H9 (cell line): Measurements from ENCODE around the gene RBL2. TPM values are rescaled to one million over a fixed set of nuclear protein-coding genes. Genes with fewer than 3 reads are reported as not detected.

ENCODE experiments used
- DNase-seq: peaks from one replicate; pipeline ENCODE4 v3.0.0-alpha.2; 2017
- H2AFZ ChIP-seq: one replicate; pipeline ENCODE4 v1.6.1; 2013; ENCODE audit warnings: mild to moderate bottlenecking, low read length, control low read depth, moderate library complexity
- H2AK5ac ChIP-seq: 2 replicates; pipeline ENCODE4 v1.6.1; 2013; ENCODE audit warnings: low read length, control low read depth, mixed read lengths; ENCODE audit not compliant: insufficient read length
- H2BK120ac ChIP-seq: one replicate; pipeline ENCODE4 v1.6.1; 2013; ENCODE audit warnings: low read depth, mild to moderate bottlenecking, low read length, control low read depth, inconsistent platforms; ENCODE audit not compliant: poor library complexity, severe bottlenecking
- H2BK12ac ChIP-seq: 2 replicates; pipeline ENCODE4 v1.6.1; 2013; ENCODE audit warnings: low read length, control low read depth, mixed read lengths, low read depth; ENCODE audit not compliant: insufficient read length
- H2BK15ac ChIP-seq: 2 replicates; pipeline ENCODE4 v1.6.1; 2013; ENCODE audit warnings: low read depth, low read length, control low read depth
- H2BK20ac ChIP-seq: one replicate; pipeline ENCODE4 v1.6.1; 2013; ENCODE audit warnings: low read depth, mild to moderate bottlenecking, low read length, control low read depth, inconsistent platforms; ENCODE audit not compliant: poor library complexity, severe bottlenecking
- H2BK5ac ChIP-seq: 2 replicates; pipeline ENCODE4 v1.6.1; 2013; ENCODE audit warnings: low read length, control low read depth, mixed read lengths; ENCODE audit not compliant: insufficient read length
- H3K14ac ChIP-seq: 2 replicates; pipeline ENCODE4 v1.6.1; 2013; ENCODE audit warnings: low read length, control low read depth; ENCODE audit not compliant: insufficient read depth
- H3K18ac ChIP-seq: 2 replicates; pipeline ENCODE4 v1.6.1; 2013; ENCODE audit warnings: low read depth, mild to moderate bottlenecking, mixed read lengths, low read length, control low read depth; ENCODE audit not compliant: insufficient read length
- H3K23ac ChIP-seq: 2 replicates; pipeline ENCODE4 v1.6.1; 2013; ENCODE audit warnings: low read length, control low read depth, mixed read lengths, low read depth; ENCODE audit not compliant: insufficient read length
- H3K23me2 ChIP-seq: 2 replicates; pipeline ENCODE4 v1.6.1; 2013; ENCODE audit warnings: low read depth, mild to moderate bottlenecking, mixed read lengths, low read length, control low read depth; ENCODE audit not compliant: insufficient read length, poor library complexity, severe bottlenecking
- H3K27ac ChIP-seq: 2 replicates; pipeline ENCODE4 v1.5.1; 2013; ENCODE audit warnings: low read length, control low read depth, mixed read lengths, low read depth; ENCODE audit not compliant: insufficient read length
- H3K27me3 ChIP-seq: 2 replicates; pipeline ENCODE4 v1.6.1; 2013; ENCODE audit warnings: low read length, control low read depth, inconsistent platforms; ENCODE audit not compliant: insufficient read depth
- H3K4ac ChIP-seq: 2 replicates; pipeline ENCODE4 v1.6.1; 2013; ENCODE audit warnings: low read depth, mild to moderate bottlenecking, control low read depth, inconsistent platforms, low read length, moderate library complexity
- H3K4me1 ChIP-seq: 2 replicates; pipeline ENCODE4 v1.6.1; 2013; ENCODE audit warnings: low read length, control low read depth, inconsistent platforms; ENCODE audit not compliant: insufficient read depth
- H3K4me2 ChIP-seq: 2 replicates; pipeline ENCODE4 v1.6.1; 2013; ENCODE audit warnings: low read length, control low read depth, mixed read lengths; ENCODE audit not compliant: insufficient read length, insufficient read depth
- H3K56ac ChIP-seq: 2 replicates; pipeline ENCODE4 v1.6.1; 2013; ENCODE audit warnings: low read depth, mild to moderate bottlenecking, mixed read lengths, low read length, control low read depth; ENCODE audit not compliant: insufficient read length
- H3K79me1 ChIP-seq: 2 replicates; pipeline ENCODE4 v1.6.1; 2013; ENCODE audit warnings: low read depth, mild to moderate bottlenecking, moderate library complexity, low read length, control low read depth, inconsistent platforms; ENCODE audit not compliant: insufficient read depth, poor library complexity, severe bottlenecking
- H3K79me2 ChIP-seq: 2 replicates; pipeline ENCODE4 v1.6.1; 2013; ENCODE audit warnings: low read length, control low read depth, inconsistent platforms; ENCODE audit not compliant: insufficient read depth
- H3K9ac ChIP-seq: 2 replicates; pipeline ENCODE4 v1.6.1; 2013; ENCODE audit warnings: low read length, control low read depth, mixed read lengths; ENCODE audit not compliant: insufficient read length; ENCODE audit errors: extremely low read depth
- H3K9me3 ChIP-seq: one replicate; pipeline ENCODE4 v1.6.1; 2013; ENCODE audit warnings: low read depth, low read length, inconsistent platforms; ENCODE audit not compliant: control insufficient read depth
- H3T11ph ChIP-seq: one replicate; pipeline ENCODE4 v1.6.1; 2013; ENCODE audit warnings: mild to moderate bottlenecking, low read length, control low read depth, inconsistent platforms
- H4K20me1 ChIP-seq: one replicate; pipeline ENCODE4 v1.6.1; 2013; ENCODE audit not compliant: control insufficient read depth, insufficient read length, insufficient read depth
- H4K5ac ChIP-seq: 2 replicates; pipeline ENCODE4 v1.6.1; 2013; ENCODE audit warnings: low read depth, mild to moderate bottlenecking, mixed read lengths, low read length, control low read depth; ENCODE audit not compliant: insufficient read length
- H4K8ac ChIP-seq: replicated peaks from 2 replicates; pipeline ENCODE4 v1.6.1; 2013; ENCODE audit warnings: low read length, control low read depth, mixed read lengths, low read depth; ENCODE audit not compliant: insufficient read length
- H4K91ac ChIP-seq: 2 replicates; pipeline ENCODE4 v1.6.1; 2013; ENCODE audit warnings: low read depth, mild to moderate bottlenecking, moderate library complexity, mixed read lengths, low read length, control low read depth; ENCODE audit not compliant: insufficient read length
- H3K27ac Mint-ChIP-seq, 3 experiments: 2 replicates in 2 of 3; 3 replicates in 1 of 3; pipeline ENCODE4 v1.8.0; 2020 to 2021; ENCODE audit warnings: mixed read lengths in 3 of 3, mild to moderate bottlenecking in 1 of 3, moderate library complexity in 1 of 3
- H3K27me3 Mint-ChIP-seq: 2 replicates; pipeline ENCODE4 v1.8.0; 2021; ENCODE audit warnings: low read depth, mild to moderate bottlenecking, moderate library complexity, mixed read lengths
- H3K36me3 Mint-ChIP-seq, 3 experiments: 2 replicates in 2 of 3; 3 replicates in 1 of 3; pipeline ENCODE4 v1.8.0; 2020 to 2021; ENCODE audit warnings: low read depth in 3 of 3, mixed read lengths in 3 of 3; ENCODE audit not compliant: insufficient read depth in 1 of 3
- H3K4me1 Mint-ChIP-seq, 2 experiments: 2 replicates each; pipeline ENCODE4 v1.8.0; 2020; ENCODE audit warnings: mixed read lengths in 2 of 2
- H3K4me3 Mint-ChIP-seq, 2 experiments: 2 replicates in 1 of 2; 3 replicates in 1 of 2; pipeline ENCODE4 v1.8.0; 2020 to 2021; ENCODE audit warnings: mild to moderate bottlenecking in 2 of 2, mixed read lengths in 2 of 2, moderate library complexity in 1 of 2
- H3K9me3 Mint-ChIP-seq, 2 experiments: 2 replicates in 1 of 2; 3 replicates in 1 of 2; pipeline ENCODE4 v1.8.0; 2020; ENCODE audit warnings: mild to moderate bottlenecking in 2 of 2, mixed read lengths in 2 of 2, moderate library complexity in 1 of 2
- CTCF ChIP-seq: fragments of 200-600 bp; sonication (generic); conservative IDR thresholded peaks from 3 replicates; pipeline ENCODE4 v1.8.0; 2021; ENCODE audit warnings: antibody characterized with exemption, mild to moderate bottlenecking
- WGBS: extraction: QIAGEN DNeasy Blood & Tissue Kit; methylation state at CpG from one replicate; pipeline ENCODE4 v1.1.7; 2013; ENCODE audit warnings: missing lambda C conversion rate, low lambda C conversion rate, mixed read lengths; ENCODE audit not compliant: insufficient read length; ENCODE audit errors: extremely low coverage; 5-methylcytosine and 5-hydroxymethylcytosine counted together
- total RNA-seq: library from RNA; stranded (reverse); gene quantifications from 2 replicates; pipeline ENCODE4 v1.2.1, GENCODE V29; 2021

Gene RBL2
- total RNA-seq, 1 experiment from 2014 or later: 17.3 TPM

- H3K79me1 ChIP-seq: no peaks in the 10 kb centered on the region
- Mint-ChIP-seq H3K36me3 (peaks cover 14 to 65% (median 60%) of the 10 kb centered on the region in 3 experiments; a peak in 6 of 7 replicates), H3K27me3 (no peaks in the 10 kb centered on the region), H3K9me3 (no peaks in the 10 kb centered on the region), H3K4me1 (no peaks in the 10 kb centered on the region), H3K4me3 (no peak overlapping the region), H3K27ac (no peak overlapping the region)
- H3K14ac ChIP-seq: no peak overlapping the region
- H3K4me2 ChIP-seq: no peak overlapping the region
- H3K79me2 ChIP-seq: no peaks in the 10 kb centered on the region
- H3K4ac ChIP-seq: no peak overlapping the region
- no peak overlapping the region for H3K27ac ChIP-seq
- no peak overlapping the region for H2AK5ac ChIP-seq
- H3K9ac ChIP-seq: no peak overlapping the region
- H3K18ac ChIP-seq: no peak overlapping the region
- H2BK12ac ChIP-seq: no peak overlapping the region
- H4K8ac ChIP-seq: no peak overlapping the region
- H2BK120ac ChIP-seq: no peak overlapping the region
- no peaks in the 10 kb centered on the region for H3K4me1 ChIP-seq
- no peak overlapping the region for H4K91ac ChIP-seq
- no peaks in the 10 kb centered on the region for H3K9me3 ChIP-seq
- no peak overlapping the region for H2BK15ac ChIP-seq
- H2AFZ ChIP-seq: no peak overlapping the region
- H3K27me3 ChIP-seq: no peaks in the 10 kb centered on the region
- WGBS: no CpG with 5 or more reads among the region's 2 CpGs
- no peak overlapping the region for H2BK20ac ChIP-seq
- no peak overlapping the region for H4K5ac ChIP-seq
- H3K56ac ChIP-seq: no peak overlapping the region
- no peaks in the 10 kb centered on the region for H3K23me2 ChIP-seq
- no peak overlapping the region for H3T11ph ChIP-seq
- H4K20me1 ChIP-seq: no peaks in the 10 kb centered on the region
- H2BK5ac ChIP-seq: no peak overlapping the region
- no peak for TF ChIP-seq CTCF
- H3K23ac ChIP-seq: no peak overlapping the region
- DNase-seq: no peak
Measured at GRCh38 chr16:53476867-53477266, 42.6 kb downstream of the RBL2 start.
